GM12878 (cell line): ENCODE data around the gene MAMDC2. TPM values are rescaled to one million over a fixed set of nuclear protein-coding genes. Genes with fewer than 3 reads are reported as not detected.

Source experiments
- ATAC-seq: fragments of 200-7000 bp; cut with Tn5 transposase; 3 replicates; pipeline ENCODE4 v1.9.1; 2020; ENCODE audit warnings: mild to moderate bottlenecking, moderate library complexity
- BruUV-seq: library from RNA; stranded (reverse); fragments of 400-500 nt; replicated peaks from 2 replicates; lab custom pipeline; 2021; lab: Mats Ljungman, UMichigan
- CTCF ChIA-PET: fragments of 300-600 bp; sonication (Branson Sonifier 250); formaldehyde crosslinking; extraction: SDS; loops from one replicate; lab custom pipeline; 2021; ENCODE audit warnings: inconsistent platforms; lab: Yijun Ruan, JAX
- POLR2A ChIA-PET: fragments of 350-600 bp; formaldehyde crosslinking; extraction: SDS; loops from one replicate; lab custom pipeline; 2021; ENCODE audit warnings: inconsistent platforms; lab: Charles Lee
- RAD21 ChIA-PET: fragments of 300-600 bp; sonication (Branson Sonifier 250); formaldehyde crosslinking; loops from one replicate; lab custom pipeline; 2023; ENCODE audit warnings: antibody characterized with exemption; ENCODE audit not compliant: unreplicated experiment; lab: Charles Lee
- SMC1A ChIA-PET: fragments of 300-600 bp; sonication (Branson Sonifier 250); formaldehyde crosslinking; loops from one replicate; lab custom pipeline; 2023; ENCODE audit not compliant: unreplicated experiment, uncharacterized antibody; lab: Charles Lee
- DNase-seq: peaks from one replicate; pipeline ENCODE4 v3.0.0-alpha.2; 2011; ENCODE audit warnings: low read depth, low spot score
- FAIRE-seq: peaks from 3 replicates; lab custom pipeline; 2011; peaks lifted over from hg19 to GRCh38; lab: Jason Lieb, UNC
- H2AFZ ChIP-seq: 2 replicates; pipeline ENCODE4 v1.6.0; 2011; ENCODE audit warnings: low read depth, low read length, control low read depth; ENCODE audit not compliant: control insufficient read depth
- H3K27ac ChIP-seq: 2 replicates; pipeline ENCODE4 v1.5.1; 2011; ENCODE audit warnings: control low read depth; ENCODE audit not compliant: control insufficient read depth, insufficient read depth
- H3K27me3 ChIP-seq, 2 experiments: replicated peaks in 1 of 2; 2 replicates each; pipeline versions ENCODE4 v1.6.0 to v1.6.1; 2011; ENCODE audit warnings: low read length in 1 of 2; ENCODE audit not compliant: control insufficient read depth in 2 of 2, insufficient read depth in 2 of 2
- H3K36me3 ChIP-seq, 2 experiments: 2 replicates each; pipeline ENCODE4 v1.5.1; 2011; ENCODE audit warnings: low read length in 1 of 2; ENCODE audit not compliant: control insufficient read depth in 2 of 2, insufficient read depth in 2 of 2
- H3K4me1 ChIP-seq: 2 replicates; pipeline ENCODE4 v1.6.1; 2011; ENCODE audit warnings: mild to moderate bottlenecking, low read length, moderate library complexity, mixed read lengths; ENCODE audit not compliant: control insufficient read depth, insufficient read depth
- H3K4me2 ChIP-seq: 2 replicates; pipeline ENCODE4 v1.6.0; 2011; ENCODE audit warnings: control low read depth; ENCODE audit not compliant: control insufficient read depth, insufficient read depth
- H3K4me3 ChIP-seq: fragments of 200-600 bp; sonication (generic); 2 replicates; pipeline ENCODE4 v1.5.1; 2016
- H3K79me2 ChIP-seq: 2 replicates; pipeline ENCODE4 v1.6.0; 2011; ENCODE audit warnings: low read length; ENCODE audit not compliant: control insufficient read depth, insufficient read depth
- H3K9ac ChIP-seq: 2 replicates; pipeline ENCODE4 v1.8.0; 2011; ENCODE audit warnings: low read length, control low read depth, mixed read lengths; ENCODE audit not compliant: control insufficient read depth, insufficient read depth
- H3K9me3 ChIP-seq: replicated peaks from 3 replicates; pipeline ENCODE4 v1.5.1; 2011; ENCODE audit warnings: mild to moderate bottlenecking, low read length; ENCODE audit not compliant: control insufficient read depth, insufficient read depth
- H4K20me1 ChIP-seq: 2 replicates; pipeline ENCODE4 v1.6.0; 2011; ENCODE audit not compliant: control insufficient read depth, insufficient read depth
- EGR1 ChIP-seq, 2 experiments: IDR thresholded peaks; 1 replicate in 1 of 2; 2 replicates in 1 of 2; pipeline ENCODE4 v1.6.1; 2011 to 2012; ENCODE audit warnings: low read depth in 2 of 2, low read length in 2 of 2, borderline replicate concordance in 1 of 2, mild to moderate bottlenecking in 1 of 2, moderate library complexity in 1 of 2
- IKZF1 ChIP-seq: fragments of 450-650 bp; conservative IDR thresholded peaks from 2 replicates; pipeline ENCODE4 v1.6.1; 2017; ENCODE audit warnings: antibody characterized with exemption, mild to moderate bottlenecking
- KLF5 ChIP-seq: fragments of 450-650 bp; IDR thresholded peaks from 2 replicates; pipeline ENCODE4 v1.6.1; 2014; ENCODE audit warnings: mild to moderate bottlenecking; ENCODE audit not compliant: partially characterized antibody
- RB1 ChIP-seq: fragments of 450-650 bp; formaldehyde crosslinking; IDR thresholded peaks from 2 replicates; pipeline ENCODE4 v1.6.1; 2017; ENCODE audit warnings: mild to moderate bottlenecking, borderline replicate concordance
- RELA ChIP-seq: fragments of 450-650 bp; IDR thresholded peaks from 2 replicates; pipeline ENCODE4 v1.8.0; 2014; ENCODE audit warnings: borderline replicate concordance; ENCODE audit not compliant: partially characterized antibody
- SIX5 ChIP-seq: IDR thresholded peaks from 2 replicates; pipeline ENCODE4 v1.6.1; 2011; ENCODE audit warnings: mild to moderate bottlenecking, low read depth, low read length, moderate library complexity; ENCODE audit not compliant: severe bottlenecking
- SRF ChIP-seq, 2 experiments: IDR thresholded peaks; 2 replicates each; pipeline ENCODE4 v1.6.1; 2011; ENCODE audit warnings: low read depth in 2 of 2, low read length in 2 of 2, mild to moderate bottlenecking in 1 of 2, moderate library complexity in 1 of 2
- WGBS: methylation state at CpG from one replicate; pipeline ENCODE4 v1.1.6; 2016; ENCODE audit warnings: low lambda C conversion rate; ENCODE audit not compliant: insufficient replicate concordance, insufficient coverage; ENCODE audit errors: missing lambda C conversion rate; 5-methylcytosine and 5-hydroxymethylcytosine counted together
- in situ Hi-C: fragments of 300-500 bp; cut with MboI; formaldehyde crosslinking; loops from 9 replicates; pipeline ENCODE4 v1.14.3; 2018; ENCODE audit warnings: mixed read lengths
- intact Hi-C: fragments of 100-400 bp; cut with micrococcal nuclease; formaldehyde crosslinking; loops from one replicate; pipeline ENCODE4 v1.14.2; 2022; ENCODE audit not compliant: unreplicated experiment
- polyA plus RNA-seq, 11 experiments: library from polyadenylated mRNA; depleted of rRNA in 4 of 11; unstranded in 6 of 11; stranded (reverse) in 5 of 11; fragments of >200 nt; fragmentation: Nextera tagmentation in 4 of 11; fragmentation: Illumina TruSeq in 1 of 11; extraction: Ambion mirVana in 4 of 11; extraction: Trizol in 1 of 11; gene quantifications; 1 replicate in 1 of 11; 2 replicates in 10 of 11; pipeline versions ENCODE4 v1.2.1 to v1.2.3, GENCODE V29; 2011 to 2016; ENCODE audit warnings: inconsistent platforms in 2 of 11, missing spikeins in 2 of 11, low read depth in 1 of 11
- total RNA-seq, 4 experiments: library from RNA; depleted of rRNA in 3 of 4; stranded (reverse); fragments of >200 nt in 3 of 4; fragmentation: Illumina TruSeq in 1 of 4; extraction: Trizol in 1 of 4; gene quantifications; 2 replicates each; pipeline versions ENCODE4 v1.2.1 to v1.2.3, GENCODE V29; 2013 to 2021
- TF ChIP-seq, protein P1 (sequence below): IDR thresholded peaks from 2 replicates; pipeline ENCODE4 v1.6.1; 2011; ENCODE audit warnings: low read depth, low read length, improper control_type of control experiment, borderline replicate concordance

The MAMDC2 gene
- total and polyA plus RNA-seq, 10 of the 15 experiments (the other 5 are each of a cell fraction or from before 2014, with no cell fraction given) = 0.01 to 0.09 TPM; not detected in 8

DNA sequence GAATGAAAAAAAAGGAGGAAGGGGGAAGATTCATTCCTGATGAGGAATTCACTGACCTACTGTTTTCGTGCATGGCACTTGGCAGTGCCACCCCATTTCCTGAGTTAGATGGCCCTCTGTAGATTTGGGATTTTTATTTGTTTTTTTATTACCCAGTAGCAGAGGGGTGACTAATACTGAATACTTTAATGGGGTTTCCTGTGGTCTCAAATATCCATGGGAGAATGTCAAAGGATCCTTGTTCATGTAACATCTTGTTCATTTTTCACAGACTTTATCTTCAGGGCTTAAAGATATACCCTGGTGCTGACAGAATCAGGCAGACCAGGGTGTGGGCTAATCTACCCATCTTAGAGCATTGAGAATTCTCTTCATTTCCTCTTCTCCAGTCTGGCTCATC is 93.0 kb downstream of the MAMDC2 start:
- no peaks in the 10 kb centered on the region for H3K4me1 ChIP-seq
- H3K9me3 ChIP-seq = no peaks in the 10 kb centered on the region
- ChIA-PET SMC1A (no interaction called here), RAD21 (no interaction called here), POLR2A (no interaction called here), CTCF (no interaction called here)
- FAIRE-seq = no peak
- no peaks in the 10 kb centered on the region for H4K20me1 ChIP-seq
- TF ChIP-seq RELA = no peak
- no peak for TF ChIP-seq SRF (IDR thresholded peaks at IDR 0.05; ENCODE audit: low read depth in 2 of 2, low read length in 2 of 2)
- TF ChIP-seq, protein P1, sequence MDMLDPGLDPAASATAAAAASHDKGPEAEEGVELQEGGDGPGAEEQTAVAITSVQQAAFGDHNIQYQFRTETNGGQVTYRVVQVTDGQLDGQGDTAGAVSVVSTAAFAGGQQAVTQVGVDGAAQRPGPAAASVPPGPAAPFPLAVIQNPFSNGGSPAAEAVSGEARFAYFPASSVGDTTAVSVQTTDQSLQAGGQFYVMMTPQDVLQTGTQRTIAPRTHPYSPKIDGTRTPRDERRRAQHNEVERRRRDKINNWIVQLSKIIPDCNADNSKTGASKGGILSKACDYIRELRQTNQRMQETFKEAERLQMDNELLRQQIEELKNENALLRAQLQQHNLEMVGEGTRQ = no peak
- TF ChIP-seq IKZF1 = no peak
- TF ChIP-seq KLF5 = no peak
- TF ChIP-seq RB1 = no peak
- no peak for TF ChIP-seq SIX5
- TF ChIP-seq EGR1 (IDR thresholded peaks at IDR 0.05; ENCODE audit: borderline replicate concordance in 1 of 2, low read depth in 2 of 2, low read length in 2 of 2) = no peak
- H2AFZ ChIP-seq = no peak overlapping the region
- intact Hi-C loops (no loop called here), in situ Hi-C loops (no loop called here)
- H3K4me2 ChIP-seq = no peak overlapping the region
- H3K27me3 ChIP-seq = no peaks in the 10 kb centered on the region
- DNase-seq = no peak
- H3K27ac ChIP-seq = no peak overlapping the region
- 0% methylated on average over 1 of the region's 1 CpG for WGBS
- no peaks in the 10 kb centered on the region for H3K36me3 ChIP-seq
- no peak overlapping the region for H3K4me3 ChIP-seq
- H3K79me2 ChIP-seq = no peaks in the 10 kb centered on the region
- no TSS peak for BruUV-seq
- ATAC-seq = no peak
- no peak overlapping the region for H3K9ac ChIP-seq
